Liver (tissue), 9 donors: ENCODE results near the gene HERPUD2. TPM values are rescaled to one million over a fixed set of nuclear protein-coding genes. Genes with fewer than 3 reads are reported as not detected.
"Not testable (repeated sequence)": the region's sequence is repeated elsewhere in the genome, so short reads cannot be mapped to it uniquely, and the experiment has no call there.

Source experiments
- DNase-seq: peaks from one replicate; pipeline ENCODE4 v3.0.0-alpha.2; 2017; ENCODE audit warnings: low spot score
- H3K27ac ChIP-seq, 2 donors: one replicate each; pipeline ENCODE4 v1.7.0; 2013; ENCODE audit warnings: inconsistent platforms in 2 of 2, low read length in 2 of 2, control low read depth in 1 of 2, low read depth in 1 of 2, mild to moderate bottlenecking in 1 of 2
- H3K27me3 ChIP-seq, 4 donors: one replicate each; pipeline versions ENCODE4 v1.6.1 to v1.7.0; 2013; ENCODE audit warnings: low read length in 3 of 4, inconsistent platforms in 1 of 4, mild to moderate bottlenecking in 1 of 4, moderate library complexity in 1 of 4; ENCODE audit not compliant: control insufficient read depth in 4 of 4, insufficient read depth in 4 of 4
- H3K36me3 ChIP-seq, 4 donors: one replicate each; pipeline versions ENCODE4 v1.6.1 to v1.7.0; 2013; ENCODE audit warnings: low read length in 3 of 4, mild to moderate bottlenecking in 3 of 4, low read depth in 1 of 4, moderate library complexity in 1 of 4; ENCODE audit not compliant: control insufficient read depth in 4 of 4, insufficient read depth in 3 of 4
- H3K4me1 ChIP-seq, 4 donors: one replicate each; pipeline versions ENCODE4 v1.6.1 to v1.7.0; 2013; ENCODE audit warnings: low read length in 3 of 4, mild to moderate bottlenecking in 3 of 4, moderate library complexity in 1 of 4; ENCODE audit not compliant: control insufficient read depth in 4 of 4, insufficient read depth in 4 of 4
- H3K4me3 ChIP-seq, 3 donors: one replicate each; pipeline versions ENCODE4 v1.6.1 to v1.7.0; 2013; ENCODE audit warnings: low read length in 3 of 3, control low read depth in 1 of 3, low read depth in 1 of 3, mild to moderate bottlenecking in 1 of 3
- H3K9ac ChIP-seq, 2 donors: one replicate each; pipeline ENCODE4 v1.7.0; 2013; ENCODE audit warnings: low read length in 2 of 2, mild to moderate bottlenecking in 2 of 2, moderate library complexity in 2 of 2, control low read depth in 1 of 2, low read depth in 1 of 2
- H3K9me3 ChIP-seq, 4 donors: one replicate each; pipeline versions ENCODE4 v1.6.1 to v1.7.0; 2013; ENCODE audit warnings: low read length in 3 of 4; ENCODE audit not compliant: control insufficient read depth in 4 of 4
- ATF3 ChIP-seq: IDR thresholded peaks from 2 replicates; pipeline ENCODE4 v1.6.1; 2016; ENCODE audit warnings: antibody characterized with exemption
- FOXA2 ChIP-seq: IDR thresholded peaks from 2 replicates; pipeline ENCODE4 v1.6.1; 2016; ENCODE audit warnings: antibody characterized with exemption
- HNF4A ChIP-seq, 2 donors: conservative IDR thresholded peaks; 2 replicates each; pipeline ENCODE4 v1.6.1; 2016; ENCODE audit warnings: antibody characterized with exemption in 2 of 2, mild to moderate bottlenecking in 2 of 2
- NR2F2 ChIP-seq: IDR thresholded peaks from 2 replicates; pipeline ENCODE4 v1.6.1; 2016; ENCODE audit warnings: antibody characterized with exemption
- REST ChIP-seq: IDR thresholded peaks from 2 replicates; pipeline ENCODE4 v1.6.1; 2016; ENCODE audit warnings: antibody characterized with exemption, mild to moderate bottlenecking
- TAF1 ChIP-seq: conservative IDR thresholded peaks from 2 replicates; pipeline ENCODE4 v1.6.1; 2016; ENCODE audit warnings: antibody characterized with exemption, mild to moderate bottlenecking
- WGBS: extraction: QIAGEN DNeasy Blood & Tissue Kit; methylation state at CpG from one replicate; pipeline ENCODE4 v1.1.7; 2013; 5-methylcytosine and 5-hydroxymethylcytosine counted together
- polyA plus RNA-seq, 2 donors: library from polyadenylated mRNA; stranded (reverse) in 1 of 2; unstranded in 1 of 2; fragments of 200-250 nt in 1 of 2; fragments of >200 nt in 1 of 2; fragmentation: Nextera tagmentation in 1 of 2; extraction: Ambion mirVana in 1 of 2; gene quantifications; one replicate each; pipeline versions ENCODE4 v1.2.1 to v1.2.3, GENCODE V29; 2013 to 2015
- total RNA-seq, 2 donors: library from RNA; depleted of rRNA; stranded (reverse); fragments of >200 nt; gene quantifications; one replicate each; pipeline ENCODE4 v1.2.3, GENCODE V29; 2014
- donor health status: healthy.
- donor health status: healthy.
- donor health status: healthy.
- donor health status: healthy.
- donor health status: healthy.

HERPUD2 gene
- total and polyA plus RNA-seq, 4 donors: 9.7 to 22.0 (median 13.7) TPM

- H3K4me1 ChIP-seq: peaks cover 4 to 46% (median 29%) of the 10 kb centered on the region in 4 donors
- no peaks in the 10 kb centered on the region for H3K36me3 ChIP-seq
- no peak for TF ChIP-seq FOXA2
- H3K4me3 ChIP-seq: peak overlapping the region; percentile 84 to 98 (median 97)
- H3K27me3 ChIP-seq: no peaks in the 10 kb centered on the region
- peak overlapping the region; percentile 84 to 98 for H3K9ac ChIP-seq
- peak overlapping the region; percentile 87 to 90 for H3K27ac ChIP-seq
- no peak for DNase-seq
- WGBS: 1% methylated on average over 41 of the region's 41 CpGs
- H3K9me3 ChIP-seq: no peaks in the 10 kb centered on the region
Observed at GRCh38 chr7:35694161-35694783, 663 bp downstream of the HERPUD2 start.

GRCh38 chr7:35691827-35692307 is 3.1 kb downstream of the HERPUD2 start:
- H3K9ac ChIP-seq: no peak overlapping the region
- no peaks in the 10 kb centered on the region for H3K36me3 ChIP-seq
- H3K4me1 ChIP-seq: peaks cover 4 to 55% (median 30%) of the 10 kb centered on the region in 4 donors
- no peak for DNase-seq
- TF ChIP-seq ATF3: no peak
- no peak for TF ChIP-seq NR2F2
- TF ChIP-seq TAF1: no peak
- peak overlapping the region in 1 of 2 donors; percentile 11 for H3K27ac ChIP-seq
- WGBS: 60% methylated on average over 6 of the region's 6 CpGs
- H3K9me3 ChIP-seq: no peaks in the 10 kb centered on the region
- H3K4me3 ChIP-seq: peak overlapping the region in 1 of 3 donors; percentile 4
- no peaks in the 10 kb centered on the region for H3K27me3 ChIP-seq

GRCh38 chr7:35691366-35691765 is 3.6 kb downstream of the HERPUD2 start:
- peaks cover 6 to 55% (median 30%) of the 10 kb centered on the region in 4 donors for H3K4me1 ChIP-seq
- no peaks in the 10 kb centered on the region for H3K36me3 ChIP-seq
- no peaks in the 10 kb centered on the region for H3K9me3 ChIP-seq
- H3K4me3 ChIP-seq: peak overlapping the region in 1 of 3 donors; percentile 4
- no peak for DNase-seq
- H3K27me3 ChIP-seq: no peaks in the 10 kb centered on the region
- peak overlapping the region in 1 of 2 donors; percentile 47 for H3K9ac ChIP-seq
- TF ChIP-seq REST (no peak), HNF4A (conservative IDR thresholded peaks at IDR 0.05) (peak in 1 of 2 donors; percentile 20)
- H3K27ac ChIP-seq: peak overlapping the region in 1 of 2 donors; percentile 11
- 68% methylated on average over 1 of the region's 1 CpG for WGBS

GRCh38 chr7:35690614-35691013 is 4.3 kb downstream of the HERPUD2 start:
- not testable (repeated sequence) for H3K27me3 ChIP-seq, DNase-seq, H3K36me3 ChIP-seq, H3K27ac ChIP-seq, H3K9me3 ChIP-seq, H3K4me3 ChIP-seq, H3K9ac ChIP-seq
- peaks cover 6 to 49% (median 28%) of the 10 kb centered on the region in 4 donors for H3K4me1 ChIP-seq
- 87% methylated on average over 10 of the region's 10 CpGs for WGBS
